DND-41 (cell line): Measurements from ENCODE around the gene SNN.
A peak's percentile ranks its signal among the peaks of the same experiment; 100 is the strongest.

Experiments used
- ATAC-seq: fragments of 200-7000 bp; cut with Tn5 transposase; 3 replicates; pipeline ENCODE4 v1.9.1; 2021; ENCODE audit warnings: low read depth; ENCODE audit not compliant: insufficient read depth
- DNase-seq: peaks from one replicate; pipeline ENCODE4 v3.0.0-alpha.2; 2020
- H2AFZ ChIP-seq: 2 replicates; pipeline ENCODE4 v1.6.0; 2012; ENCODE audit warnings: low read depth, low read length
- H3K27ac ChIP-seq: 2 replicates; pipeline ENCODE4 v1.5.1; 2012; ENCODE audit warnings: low read length, inconsistent platforms
- H3K27me3 ChIP-seq: fragments of 200-600 bp; sonication (generic); 2 replicates; pipeline ENCODE4 v1.6.0; 2012; ENCODE audit warnings: low read length, mild to moderate bottlenecking, inconsistent platforms; ENCODE audit not compliant: insufficient read depth, poor library complexity
- H3K36me3 ChIP-seq: 2 replicates; pipeline ENCODE4 v1.5.1; 2012; ENCODE audit warnings: low read length, inconsistent platforms; ENCODE audit not compliant: insufficient read depth
- H3K4me1 ChIP-seq: 2 replicates; pipeline ENCODE4 v1.5.1; 2012; ENCODE audit warnings: mild to moderate bottlenecking, low read length; ENCODE audit not compliant: insufficient read depth
- H3K4me2 ChIP-seq: 2 replicates; pipeline ENCODE4 v1.6.0; 2012; ENCODE audit warnings: mild to moderate bottlenecking, moderate library complexity, low read length, inconsistent platforms; ENCODE audit not compliant: insufficient read depth
- H3K4me3 ChIP-seq, 2 experiments: fragments of 200-600 bp in 1 of 2; shearing (Covaris generic) in 1 of 2; 2 replicates each; pipeline ENCODE4 v1.5.1; 2012 to 2016; ENCODE audit warnings: inconsistent platforms in 2 of 2, low read length in 2 of 2, mild to moderate bottlenecking in 2 of 2, low read depth in 1 of 2, moderate library complexity in 1 of 2
- H3K79me2 ChIP-seq: 2 replicates; pipeline ENCODE4 v1.6.0; 2012; ENCODE audit warnings: low read length, inconsistent platforms; ENCODE audit not compliant: insufficient read depth
- H3K9ac ChIP-seq: 2 replicates; pipeline ENCODE4 v1.6.0; 2012; ENCODE audit warnings: low read depth, mild to moderate bottlenecking, inconsistent platforms, low read length, moderate library complexity
- H3K9me3 ChIP-seq: 2 replicates; pipeline ENCODE4 v1.5.1; 2012; ENCODE audit warnings: low read length, moderate library complexity, mild to moderate bottlenecking, inconsistent platforms; ENCODE audit not compliant: insufficient read depth, severe bottlenecking
- H4K20me1 ChIP-seq: 2 replicates; pipeline ENCODE4 v1.6.0; 2012; ENCODE audit warnings: low read length; ENCODE audit not compliant: insufficient read depth
- CTCF ChIP-seq: IDR thresholded peaks from 2 replicates; pipeline ENCODE4 v1.5.1; 2012; ENCODE audit warnings: borderline replicate concordance, low read length, moderate library complexity, mild to moderate bottlenecking; ENCODE audit not compliant: poor library complexity, severe bottlenecking; ENCODE audit errors: extremely low read depth
- EZH2 ChIP-seq: IDR thresholded peaks from 3 replicates; pipeline ENCODE4 v1.6.1; 2012; ENCODE audit warnings: borderline replicate concordance, low read depth, mild to moderate bottlenecking, moderate library complexity, low read length, inconsistent platforms; ENCODE audit not compliant: severe bottlenecking

SNN gene

GRCh38 chr16:11665071-11665491 is 3.2 kb upstream of the SNN start:
- peak; percentile 68 for ATAC-seq
- Histone ChIP-seq H3K36me3 (no peaks in the 10 kb centered on the region), H3K4me1 (peaks cover 60% of the 10 kb centered on the region), H3K27ac (peak overlapping the region; percentile 82), H3K4me3 (peak overlapping the region in 1 of 2 experiments; percentile 49; a peak in 2 of 4 replicates), H3K9me3 (no peaks in the 10 kb centered on the region), H3K4me2 (peak overlapping the region; percentile 60), H2AFZ (peak overlapping the region; percentile 70), H3K27me3 (no peaks in the 10 kb centered on the region), H3K79me2 (peaks cover 15% of the 10 kb centered on the region), H4K20me1 (peaks cover 13% of the 10 kb centered on the region), H3K9ac (peak overlapping the region; percentile 46)
- peak; percentile 90 for DNase-seq
- TF ChIP-seq EZH2 (no peak), CTCF (no peak)

- H4K20me1 ChIP-seq: peaks cover 26% of the 10 kb centered on the region
- 0 out of 2 replicates have a peak overlapping the region, but pooled peaks have one; percentile 46 for H3K9ac ChIP-seq
- no peak overlapping the region for H3K4me3 ChIP-seq
- no peaks in the 10 kb centered on the region for H3K36me3 ChIP-seq
- H3K27me3 ChIP-seq: no peaks in the 10 kb centered on the region
- TF ChIP-seq CTCF (no peak), EZH2 (no peak)
- peaks cover 28% of the 10 kb centered on the region for H3K79me2 ChIP-seq
- peak overlapping the region; percentile 82 for H3K27ac ChIP-seq
- H3K4me2 ChIP-seq: 0 out of 2 replicates have a peak overlapping the region, but pooled peaks have one; percentile 60
- ATAC-seq (no peak), DNase-seq (peak; percentile 48)
- no peak overlapping the region for H2AFZ ChIP-seq
- H3K4me1 ChIP-seq: peaks cover 72% of the 10 kb centered on the region
- no peaks in the 10 kb centered on the region for H3K9me3 ChIP-seq
Measured at GRCh38 chr16:11666103-11667055, 1.9 kb upstream of the SNN start.

- no peak for ATAC-seq
- no peaks in the 10 kb centered on the region for H3K36me3 ChIP-seq
- H3K27ac ChIP-seq: peak overlapping the region; percentile 86
- H3K9ac ChIP-seq: peak overlapping the region; percentile 58; the same call in 1 of the 2 replicates
- H3K27me3 ChIP-seq: no peaks in the 10 kb centered on the region
- peak overlapping the region in 1 of 2 experiments; percentile 61; a peak in 2 of 4 replicates for H3K4me3 ChIP-seq
- TF ChIP-seq EZH2: no peak
- no peak for TF ChIP-seq CTCF
- peaks cover 36% of the 10 kb centered on the region for H4K20me1 ChIP-seq
- peaks cover 79% of the 10 kb centered on the region for H3K4me1 ChIP-seq
- peak overlapping the region; percentile 89 for H2AFZ ChIP-seq
- peak overlapping the region; percentile 86 for H3K4me2 ChIP-seq
- DNase-seq: no peak
- peaks cover 37% of the 10 kb centered on the region for H3K79me2 ChIP-seq
- H3K9me3 ChIP-seq: no peaks in the 10 kb centered on the region
Measured at GRCh38 chr16:11667221-11667823, 933 bp upstream of the SNN start.
